ENCODE measurements around the gene RNF43.

The RNF43 gene

GRCh38 chr17:58370309-58370708 lies 47.0 kb downstream of the RNF43 start:
- TF ChIP-seq, protein P1, sequence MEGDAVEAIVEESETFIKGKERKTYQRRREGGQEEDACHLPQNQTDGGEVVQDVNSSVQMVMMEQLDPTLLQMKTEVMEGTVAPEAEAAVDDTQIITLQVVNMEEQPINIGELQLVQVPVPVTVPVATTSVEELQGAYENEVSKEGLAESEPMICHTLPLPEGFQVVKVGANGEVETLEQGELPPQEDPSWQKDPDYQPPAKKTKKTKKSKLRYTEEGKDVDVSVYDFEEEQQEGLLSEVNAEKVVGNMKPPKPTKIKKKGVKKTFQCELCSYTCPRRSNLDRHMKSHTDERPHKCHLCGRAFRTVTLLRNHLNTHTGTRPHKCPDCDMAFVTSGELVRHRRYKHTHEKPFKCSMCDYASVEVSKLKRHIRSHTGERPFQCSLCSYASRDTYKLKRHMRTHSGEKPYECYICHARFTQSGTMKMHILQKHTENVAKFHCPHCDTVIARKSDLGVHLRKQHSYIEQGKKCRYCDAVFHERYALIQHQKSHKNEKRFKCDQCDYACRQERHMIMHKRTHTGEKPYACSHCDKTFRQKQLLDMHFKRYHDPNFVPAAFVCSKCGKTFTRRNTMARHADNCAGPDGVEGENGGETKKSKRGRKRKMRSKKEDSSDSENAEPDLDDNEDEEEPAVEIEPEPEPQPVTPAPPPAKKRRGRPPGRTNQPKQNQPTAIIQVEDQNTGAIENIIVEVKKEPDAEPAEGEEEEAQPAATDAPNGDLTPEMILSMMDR (conservative IDR thresholded peaks at IDR 0.05; ENCODE audit: low read depth): no peak
- ChIA-PET CTCF (interaction anchor here (0.6 kb wide), 1 partner anchor 730 kb away, joined by 4 read pairs; no protein-coding TSS in a partner anchor), POLR2A (ENCODE audit: low non-redundant PET) (no interaction called here)
- DNase-seq (ENCODE audit: low spot score): no peak
- H3K27ac ChIP-seq: no peak overlapping the region

DNA sequence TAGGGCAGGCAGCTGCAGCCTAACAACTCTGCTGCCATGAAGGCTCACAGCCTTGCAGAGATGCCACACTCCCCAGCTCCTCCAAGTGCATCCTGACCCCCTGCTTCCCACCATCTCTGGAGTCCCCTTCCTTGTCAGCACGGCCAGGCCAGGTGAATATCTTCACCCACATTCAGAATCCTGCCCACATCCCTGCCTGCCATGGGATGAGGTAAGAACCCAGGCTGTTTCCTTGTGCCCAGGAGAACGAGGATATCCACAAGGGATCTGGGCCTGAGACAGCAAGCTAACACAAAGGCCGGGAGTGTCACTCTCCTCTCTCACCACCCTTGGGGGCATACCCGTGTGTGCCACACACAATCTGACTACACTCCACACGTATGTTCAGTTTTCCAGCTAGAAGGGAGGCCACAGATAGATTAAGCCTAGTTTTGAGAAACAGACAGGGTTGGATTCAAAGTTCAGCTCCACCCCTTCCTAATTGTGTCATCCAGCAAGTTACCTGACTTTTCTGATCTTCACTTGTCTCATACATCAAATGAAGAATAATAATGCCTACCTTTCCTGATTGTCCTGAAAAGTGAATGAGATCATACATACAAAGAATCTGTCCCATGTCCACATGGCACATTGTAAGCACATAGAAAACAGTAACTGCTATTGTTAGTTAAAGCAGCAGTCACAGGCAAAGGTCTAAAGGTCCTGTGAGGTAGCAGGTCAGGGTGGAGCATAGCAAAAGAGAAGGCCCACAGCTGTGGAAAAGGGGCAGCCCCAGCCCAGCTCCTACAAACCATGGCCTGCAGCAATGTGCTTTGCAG lies 47.9 kb downstream of the RNF43 start:
- H3K27ac ChIP-seq: no peak overlapping the region
- TF ChIP-seq, protein P1 (conservative IDR thresholded peaks at IDR 0.05; ENCODE audit: low read depth): no peak
- no peak for DNase-seq (ENCODE audit: low spot score)
- CTCF ChIA-PET: interaction anchor here (0.6 kb wide), 1 partner anchor 111 kb away, joined by 3 read pairs; no protein-coding TSS in a partner anchor
- POLR2A ChIA-PET (ENCODE audit: low non-redundant PET): no interaction called here

DNA sequence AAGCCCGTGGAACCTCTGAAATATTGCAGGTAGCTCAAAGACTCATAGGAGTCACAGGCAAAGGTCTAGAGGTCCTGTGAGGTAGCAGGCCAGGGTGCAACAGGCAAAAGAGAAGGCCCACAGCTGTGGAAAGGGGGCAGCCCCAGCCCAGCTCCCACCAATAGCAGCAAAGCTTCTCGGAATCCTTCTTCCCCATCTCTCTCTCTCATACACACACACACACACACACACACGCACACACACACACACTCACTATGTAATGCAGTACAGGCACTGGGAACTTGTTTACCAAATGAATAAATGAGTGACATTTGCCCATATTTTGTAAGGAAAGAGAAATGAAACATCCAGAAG lies 48.5 kb downstream of the RNF43 start:
- no peak overlapping the region for H3K27ac ChIP-seq
- TF ChIP-seq, protein P1 (conservative IDR thresholded peaks at IDR 0.05; ENCODE audit: low read depth): no peak
- DNase-seq (ENCODE audit: low spot score): no peak
- ChIA-PET POLR2A (ENCODE audit: low non-redundant PET) (no interaction called here), CTCF (interaction anchor here (0.6 to 0.7 kb wide), 2 partner anchors 27 to 111 kb away, joined by 3 read pairs; no protein-coding TSS in a partner anchor)
